ENCODE measurements around the gene PNPLA5.

PNPLA5 gene

DNA sequence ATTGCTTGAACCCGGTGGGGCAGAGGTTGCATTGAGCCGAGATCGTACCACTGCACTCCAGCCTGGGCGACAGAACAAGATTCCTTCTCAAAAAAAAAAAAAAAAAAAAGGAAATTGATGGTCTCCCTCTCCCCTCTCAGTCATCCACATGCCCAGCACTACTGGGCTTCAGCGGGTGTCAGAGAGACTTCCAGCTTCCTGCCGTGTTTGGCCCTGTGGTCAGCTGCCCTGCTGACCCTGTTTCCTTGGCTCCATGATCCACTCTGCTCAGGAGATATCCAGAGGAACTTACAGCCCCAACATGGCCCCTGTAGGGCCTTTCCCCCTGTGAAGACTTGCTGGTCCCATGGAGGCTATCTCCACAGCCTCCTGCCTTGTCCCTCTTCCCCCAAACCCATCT is 25.7 kb upstream of the PNPLA5 start:
- H3K4me3 ChIP-seq (replicated peaks; ENCODE audit: insufficient read depth, low read length), result no peak overlapping the region
- no peak overlapping the region for H3K27ac ChIP-seq (replicated peaks)
- no peak for DNase-seq (ENCODE audit: low read depth in 1 of 2, low spot score in 1 of 2)
- TF ChIP-seq, protein P1, sequence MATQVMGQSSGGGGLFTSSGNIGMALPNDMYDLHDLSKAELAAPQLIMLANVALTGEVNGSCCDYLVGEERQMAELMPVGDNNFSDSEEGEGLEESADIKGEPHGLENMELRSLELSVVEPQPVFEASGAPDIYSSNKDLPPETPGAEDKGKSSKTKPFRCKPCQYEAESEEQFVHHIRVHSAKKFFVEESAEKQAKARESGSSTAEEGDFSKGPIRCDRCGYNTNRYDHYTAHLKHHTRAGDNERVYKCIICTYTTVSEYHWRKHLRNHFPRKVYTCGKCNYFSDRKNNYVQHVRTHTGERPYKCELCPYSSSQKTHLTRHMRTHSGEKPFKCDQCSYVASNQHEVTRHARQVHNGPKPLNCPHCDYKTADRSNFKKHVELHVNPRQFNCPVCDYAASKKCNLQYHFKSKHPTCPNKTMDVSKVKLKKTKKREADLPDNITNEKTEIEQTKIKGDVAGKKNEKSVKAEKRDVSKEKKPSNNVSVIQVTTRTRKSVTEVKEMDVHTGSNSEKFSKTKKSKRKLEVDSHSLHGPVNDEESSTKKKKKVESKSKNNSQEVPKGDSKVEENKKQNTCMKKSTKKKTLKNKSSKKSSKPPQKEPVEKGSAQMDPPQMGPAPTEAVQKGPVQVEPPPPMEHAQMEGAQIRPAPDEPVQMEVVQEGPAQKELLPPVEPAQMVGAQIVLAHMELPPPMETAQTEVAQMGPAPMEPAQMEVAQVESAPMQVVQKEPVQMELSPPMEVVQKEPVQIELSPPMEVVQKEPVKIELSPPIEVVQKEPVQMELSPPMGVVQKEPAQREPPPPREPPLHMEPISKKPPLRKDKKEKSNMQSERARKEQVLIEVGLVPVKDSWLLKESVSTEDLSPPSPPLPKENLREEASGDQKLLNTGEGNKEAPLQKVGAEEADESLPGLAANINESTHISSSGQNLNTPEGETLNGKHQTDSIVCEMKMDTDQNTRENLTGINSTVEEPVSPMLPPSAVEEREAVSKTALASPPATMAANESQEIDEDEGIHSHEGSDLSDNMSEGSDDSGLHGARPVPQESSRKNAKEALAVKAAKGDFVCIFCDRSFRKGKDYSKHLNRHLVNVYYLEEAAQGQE (IDR thresholded peaks at IDR 0.05; ENCODE audit: insufficient replicate concordance, low read depth), result no peak
- TF ChIP-seq, protein P2, sequence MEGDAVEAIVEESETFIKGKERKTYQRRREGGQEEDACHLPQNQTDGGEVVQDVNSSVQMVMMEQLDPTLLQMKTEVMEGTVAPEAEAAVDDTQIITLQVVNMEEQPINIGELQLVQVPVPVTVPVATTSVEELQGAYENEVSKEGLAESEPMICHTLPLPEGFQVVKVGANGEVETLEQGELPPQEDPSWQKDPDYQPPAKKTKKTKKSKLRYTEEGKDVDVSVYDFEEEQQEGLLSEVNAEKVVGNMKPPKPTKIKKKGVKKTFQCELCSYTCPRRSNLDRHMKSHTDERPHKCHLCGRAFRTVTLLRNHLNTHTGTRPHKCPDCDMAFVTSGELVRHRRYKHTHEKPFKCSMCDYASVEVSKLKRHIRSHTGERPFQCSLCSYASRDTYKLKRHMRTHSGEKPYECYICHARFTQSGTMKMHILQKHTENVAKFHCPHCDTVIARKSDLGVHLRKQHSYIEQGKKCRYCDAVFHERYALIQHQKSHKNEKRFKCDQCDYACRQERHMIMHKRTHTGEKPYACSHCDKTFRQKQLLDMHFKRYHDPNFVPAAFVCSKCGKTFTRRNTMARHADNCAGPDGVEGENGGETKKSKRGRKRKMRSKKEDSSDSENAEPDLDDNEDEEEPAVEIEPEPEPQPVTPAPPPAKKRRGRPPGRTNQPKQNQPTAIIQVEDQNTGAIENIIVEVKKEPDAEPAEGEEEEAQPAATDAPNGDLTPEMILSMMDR (IDR thresholded peaks at IDR 0.05; ENCODE audit: insufficient read depth, low read length), result no peak
- no peaks in the 10 kb centered on the region for H3K27me3 ChIP-seq (ENCODE audit: insufficient read depth, poor library complexity, severe bottlenecking)

DNA sequence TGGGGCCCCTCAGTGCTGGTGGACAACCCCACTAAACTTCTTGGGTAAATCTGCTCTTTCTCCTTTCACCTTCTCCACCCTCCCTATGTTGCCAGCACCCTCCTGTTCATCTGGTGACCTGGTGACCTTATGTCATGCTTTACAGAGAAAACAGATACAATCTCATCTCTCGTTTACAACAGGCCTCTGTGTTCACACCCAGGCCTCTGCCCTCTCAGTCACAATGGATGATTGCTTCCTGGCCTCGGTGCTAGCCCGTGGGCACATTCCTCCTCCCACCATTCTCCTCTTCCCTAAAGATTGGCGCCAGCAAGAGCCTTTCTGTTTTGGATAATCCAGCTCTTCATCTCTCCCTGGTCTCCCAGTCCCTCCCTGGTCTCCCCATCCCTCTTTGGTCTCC is 19.5 kb upstream of the PNPLA5 start:
- no peak for DNase-seq (ENCODE audit: low read depth in 1 of 2, low spot score in 1 of 2)
- Histone ChIP-seq H3K4me3 (replicated peaks; ENCODE audit: insufficient read depth, low read length) (no peak overlapping the region), H3K27ac (replicated peaks) (no peak overlapping the region), H3K27me3 (ENCODE audit: insufficient read depth, poor library complexity, severe bottlenecking) (no peaks in the 10 kb centered on the region)
- TF ChIP-seq, protein P2 (IDR thresholded peaks at IDR 0.05; ENCODE audit: insufficient read depth, low read length), result no peak
- TF ChIP-seq, protein P1 (IDR thresholded peaks at IDR 0.05; ENCODE audit: insufficient replicate concordance, low read depth), result no peak
- TF ChIP-seq SPI1 (IDR thresholded peaks at IDR 0.05; ENCODE audit: borderline replicate concordance, low read depth) (no peak), GABPA (IDR thresholded peaks at IDR 0.05; ENCODE audit: low read depth) (no peak), POLR2AphosphoS5 (IDR thresholded peaks at IDR 0.05; ENCODE audit: low read depth) (no peak)

DNA sequence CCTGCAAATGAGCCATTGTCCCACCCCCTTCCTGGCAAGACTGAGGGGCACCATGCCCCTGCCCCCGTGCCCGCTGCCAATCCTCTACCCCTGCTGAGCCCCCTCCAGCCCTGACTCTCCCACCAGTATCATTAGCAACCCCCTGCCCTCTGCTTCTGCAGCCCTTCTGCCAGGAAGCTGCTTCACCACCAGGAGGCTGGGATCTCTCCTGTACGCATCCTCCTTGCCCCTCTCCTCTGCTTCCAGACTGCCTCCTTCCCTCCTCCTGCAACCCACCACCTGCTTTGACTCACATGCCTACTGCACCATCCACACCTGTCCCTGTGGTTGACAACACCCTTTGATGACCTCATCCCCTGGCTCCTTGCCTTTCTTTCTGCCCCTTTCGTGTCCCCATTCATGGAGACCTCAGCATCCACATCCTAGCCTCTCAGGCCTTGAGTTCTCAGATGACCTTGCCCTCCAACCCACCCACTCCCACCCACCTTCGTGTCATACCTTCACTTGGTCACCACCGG is 18.4 kb upstream of the PNPLA5 start:
- no peaks in the 10 kb centered on the region for H3K27me3 ChIP-seq (ENCODE audit: insufficient read depth, poor library complexity, severe bottlenecking)
- no peak for DNase-seq (ENCODE audit: low read depth in 1 of 2, low spot score in 1 of 2)
- no peak overlapping the region for H3K4me3 ChIP-seq (replicated peaks; ENCODE audit: insufficient read depth, low read length)
- TF ChIP-seq SPI1 (IDR thresholded peaks at IDR 0.05; ENCODE audit: borderline replicate concordance, low read depth), result no peak
- TF ChIP-seq, protein P2 (IDR thresholded peaks at IDR 0.05; ENCODE audit: insufficient read depth, low read length), result no peak
- TF ChIP-seq, protein P1 (IDR thresholded peaks at IDR 0.05; ENCODE audit: insufficient replicate concordance, low read depth), result no peak
- no peak for TF ChIP-seq POLR2AphosphoS5 (IDR thresholded peaks at IDR 0.05; ENCODE audit: low read depth)
- TF ChIP-seq GABPA (IDR thresholded peaks at IDR 0.05; ENCODE audit: low read depth), result no peak
- no peak overlapping the region for H3K27ac ChIP-seq (replicated peaks)

Measured in HL-60 (cell line).